HepG2 (cell line): ENCODE data around the gene ABHD2. TPM values are rescaled to one million over a fixed set of nuclear protein-coding genes. Genes with fewer than 3 reads are reported as not detected.
A peak's percentile ranks its signal among the peaks of the same experiment; 100 is the strongest.

ENCODE experiments used
- ATAC-seq: fragments of 200-7000 bp; cut with Tn5 transposase; 3 replicates; pipeline ENCODE4 v1.9.1; 2020; ENCODE audit warnings: mild to moderate bottlenecking, moderate library complexity
- BruUV-seq: library from RNA; stranded (reverse); fragments of 400-500 nt; replicated peaks from 2 replicates; lab custom pipeline; 2021; lab: Mats Ljungman, UMichigan
- CTCF ChIA-PET: fragments of 300-600 bp; formaldehyde crosslinking; extraction: SDS; loops from one replicate; lab custom pipeline; 2021; ENCODE audit warnings: low total read pairs, inconsistent platforms, low intra/inter-chr PET ratio; lab: Yijun Ruan, JAX
- POLR2A ChIA-PET: fragments of 350-600 bp; sonication (Branson Sonifier 250); formaldehyde crosslinking; loops from one replicate; lab custom pipeline; 2020; ENCODE audit warnings: antibody characterized with exemption, inconsistent platforms; lab: Yijun Ruan, JAX
- DNase-seq: peaks from one replicate; pipeline ENCODE4 v3.0.0-alpha.2; 2015; ENCODE audit warnings: low spot score
- FAIRE-seq: peaks from 3 replicates; lab custom pipeline; 2011; peaks lifted over from hg19 to GRCh38; lab: Jason Lieb, UNC
- H2AFZ ChIP-seq: one replicate; pipeline ENCODE4 v1.6.1; 2011; ENCODE audit warnings: low read length, inconsistent platforms
- H3K27ac ChIP-seq: fragments of 300-600 bp; 3 replicates; pipeline ENCODE4 v1.8.0; 2011; ENCODE audit warnings: mixed run types, mild to moderate bottlenecking, mixed read lengths, low read length, inconsistent platforms; ENCODE audit not compliant: insufficient read depth; ENCODE audit errors: extremely low read length
- H3K27me3 ChIP-seq, 2 experiments: fragments of 200-600 bp in 1 of 2; 2 replicates in 1 of 2; 3 replicates in 1 of 2; pipeline versions ENCODE4 v1.6.0 to v1.8.0; 2011; ENCODE audit warnings: low read length in 2 of 2, mild to moderate bottlenecking in 2 of 2, moderate library complexity in 2 of 2, inconsistent platforms in 1 of 2; ENCODE audit not compliant: insufficient read depth in 2 of 2, control insufficient read depth in 1 of 2
- H3K36me3 ChIP-seq, 2 experiments: fragments of 200-600 bp in 1 of 2; replicated peaks in 1 of 2; 2 replicates in 1 of 2; 3 replicates in 1 of 2; pipeline versions ENCODE4 v1.5.1 to v1.8.0; 2011; ENCODE audit warnings: low read length in 2 of 2, inconsistent platforms in 1 of 2; ENCODE audit not compliant: insufficient read depth in 2 of 2, control insufficient read depth in 1 of 2
- H3K4me1 ChIP-seq: 2 replicates; pipeline ENCODE4 v1.5.1; 2012; ENCODE audit warnings: low read length, inconsistent platforms; ENCODE audit not compliant: insufficient read depth
- H3K4me2 ChIP-seq: 2 replicates; pipeline ENCODE4 v1.6.0; 2011; ENCODE audit warnings: low read depth, low read length, inconsistent platforms
- H3K4me3 ChIP-seq, 3 experiments: fragments of 200-600 bp in 1 of 3; sonication (generic), shearing (Covaris generic) in 1 of 3; replicated peaks in 1 of 3; 2 replicates each; pipeline ENCODE4 v1.5.1; 2011 to 2016; ENCODE audit warnings: low read length in 3 of 3, inconsistent platforms in 2 of 3, low read depth in 2 of 3, mild to moderate bottlenecking in 2 of 3, control low read depth in 1 of 3, mixed read lengths in 1 of 3; ENCODE audit not compliant: insufficient read depth in 1 of 3
- H3K79me2 ChIP-seq: one replicate; pipeline ENCODE4 v1.6.1; 2011; ENCODE audit warnings: low read length, inconsistent platforms; ENCODE audit not compliant: insufficient read depth
- H3K9ac ChIP-seq: 2 replicates; pipeline ENCODE4 v1.6.0; 2011; ENCODE audit warnings: mild to moderate bottlenecking, low read depth, low read length, inconsistent platforms; ENCODE audit not compliant: insufficient read depth
- H3K9me3 ChIP-seq: 2 replicates; pipeline ENCODE4 v1.5.1; 2012; ENCODE audit warnings: mild to moderate bottlenecking, low read length
- H4K20me1 ChIP-seq: 2 replicates; pipeline ENCODE4 v1.6.0; 2011; ENCODE audit warnings: inconsistent platforms, mild to moderate bottlenecking, low read length, moderate library complexity; ENCODE audit not compliant: insufficient read depth
- ARID3A ChIP-seq: IDR thresholded peaks from 2 replicates; pipeline ENCODE4 v1.6.1; 2012; ENCODE audit warnings: low read depth, low read length, improper control_type of control experiment
- EEA1 ChIP-seq: sonication (generic); formaldehyde crosslinking; IDR thresholded peaks from 2 replicates; pipeline ENCODE4 v1.5.1; 2020; ENCODE audit warnings: mild to moderate bottlenecking, missing genetic modification reagents, borderline replicate concordance
- FOXA1 ChIP-seq, 2 experiments: fragments of 450-650 bp in 1 of 2; sonication (generic) in 1 of 2; formaldehyde crosslinking in 1 of 2; IDR thresholded peaks; 2 replicates each; pipeline versions ENCODE4 v1.4.0 to v1.6.1; 2016 to 2020; ENCODE audit warnings: missing genetic modification reagents in 1 of 2
- RAD21 ChIP-seq: fragments of 450-650 bp; formaldehyde crosslinking; IDR thresholded peaks from 2 replicates; pipeline ENCODE4 v1.5.0; 2020; ENCODE audit warnings: mild to moderate bottlenecking
- ZBTB49 ChIP-seq: sonication (generic); formaldehyde crosslinking; IDR thresholded peaks from 2 replicates; pipeline ENCODE4 v1.4.0; 2020; ENCODE audit warnings: missing genetic modification reagents, borderline replicate concordance
- WGBS: methylation state at CpG from one replicate; pipeline ENCODE4 v1.1.6; 2017; ENCODE audit warnings: low lambda C conversion rate; 5-methylcytosine and 5-hydroxymethylcytosine counted together
- in situ Hi-C: cut with HindIII; loops from 2 replicates; pipeline ENCODE4 v1.10.0; 2017; ENCODE audit warnings: low pct_unique_long_range_greater_than_20kb; ENCODE audit not compliant: extremely low pct_ligation_motif_present
- intact Hi-C: fragments of 100-400 bp; cut with micrococcal nuclease; formaldehyde crosslinking; loops from one replicate; pipeline ENCODE4 v1.10.0; 2022; ENCODE audit not compliant: unreplicated experiment
- polyA plus RNA-seq, 8 experiments: library from polyadenylated mRNA; depleted of rRNA in 3 of 8; stranded (reverse) in 7 of 8; unstranded in 1 of 8; fragments of >200 nt; fragmentation: Illumina TruSeq in 4 of 8; extraction: Trizol in 4 of 8; gene quantifications; 2 replicates each; pipeline versions ENCODE4 v1.2.1 to v1.2.3, GENCODE V29; 2011 to 2016; ENCODE audit warnings: low read depth in 4 of 8, missing spikeins in 1 of 8, mixed read lengths in 1 of 8; ENCODE audit not compliant: insufficient read depth in 1 of 8
- total RNA-seq, 5 experiments: library from RNA; depleted of rRNA; stranded (reverse); fragments of >200 nt; fragmentation: Illumina TruSeq; extraction: Trizol; gene quantifications; 2 replicates each; pipeline ENCODE4 v1.2.3, GENCODE V29; 2016; ENCODE audit warnings: low read depth in 1 of 5

The ABHD2 gene
- total and polyA plus RNA-seq, 2 of the 13 experiments (the other 11 are each of a cell fraction or from before 2014, with no cell fraction given) = 14.8 to 22.4 TPM

GRCh38 chr15:89129816-89130134 is 41.5 kb downstream of the ABHD2 start:
- Histone ChIP-seq H3K9ac (no peak overlapping the region), H3K27me3 (no peaks in the 10 kb centered on the region), H3K4me2 (no peak overlapping the region), H3K27ac (no peak overlapping the region), H3K4me1 (peaks cover 100% of the 10 kb centered on the region), H3K36me3 (peaks cover 0 to 13% of the 10 kb centered on the region in 2 experiments; a peak in 3 of 5 replicates), H4K20me1 (no peaks in the 10 kb centered on the region), H3K4me3 (no peak overlapping the region), H2AFZ (no peak overlapping the region)
- no peak for FAIRE-seq
- no peak for ATAC-seq
- in situ Hi-C loops = loop anchor here (5.0 kb wide), 1 partner anchor 72 kb away; no protein-coding TSS in a partner anchor
- no peak for DNase-seq
- POLR2A ChIA-PET = interaction anchor here (0.8 to 4.2 kb wide), 8 partner anchors 8 to 57 kb away, joined by 3 to 45 read pairs (median 3); partner anchors contain the start of gene ABHD2
- WGBS = 63% methylated on average over 1 of the region's 1 CpG
- TF ChIP-seq RAD21 (no peak), ARID3A (0 out of 2 replicates have a peak, but pooled peaks have one; percentile 2), FOXA1 (IDR thresholded peaks at IDR 0.05) (no peak), FOXA1 (CRISPR knock-in tag; IDR thresholded peaks at IDR 0.05) (0 out of 2 replicates have a peak, but pooled peaks have one; percentile 3), ZBTB49 (no peak), EEA1 (CRISPR knock-in tag) (no peak)
- TF ChIP-seq, all 625 proteins: peak for 2
- intact Hi-C loops = loop anchor here (1.0 kb wide), 1 partner anchor 72 kb away; no protein-coding TSS in a partner anchor
- CTCF ChIA-PET = interaction anchor here (1.6 to 2.6 kb wide), 2 partner anchors 42 to 73 kb away, joined by 4 to 19 read pairs; no protein-coding TSS in a partner anchor
- H3K79me2 ChIP-seq = no peaks in the 10 kb centered on the region
- no TSS peak for BruUV-seq
- H3K9me3 ChIP-seq = no peaks in the 10 kb centered on the region
